ENCODE data around the gene RPTOR. TPM values are rescaled to one million over a fixed set of nuclear protein-coding genes. Genes with fewer than 3 reads are reported as not detected.
A peak's percentile ranks its signal among the peaks of the same experiment; 100 is the strongest.
"Not testable (repeated sequence)": the region's sequence is repeated elsewhere in the genome, so short reads cannot be mapped to it uniquely, and the experiment has no call there.

The RPTOR gene
- total and polyA plus RNA-seq, 4 donors = 12.4 to 46.1 (median 29.7) TPM

DNA sequence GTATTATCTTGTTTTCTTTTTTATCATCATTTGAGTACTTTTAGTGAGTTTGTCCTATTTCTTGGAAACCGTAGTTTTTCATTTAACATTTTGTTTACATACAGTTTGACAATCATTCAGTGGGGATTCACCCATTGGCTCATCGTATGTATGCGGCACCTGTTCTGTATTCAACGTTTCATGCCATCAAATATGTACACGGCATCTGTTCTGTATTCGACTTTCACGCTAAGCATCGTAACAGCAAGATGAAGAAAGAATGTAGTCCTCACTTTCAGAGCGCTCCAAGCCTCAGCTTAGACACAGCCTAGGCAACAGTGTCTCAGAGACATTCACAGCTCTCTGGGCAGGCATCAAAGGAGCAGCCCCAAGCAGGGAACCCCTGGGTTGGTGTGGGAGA is 269.9 kb downstream of the RPTOR start:
- no peak for TF ChIP-seq CTCF (IDR thresholded peaks at IDR 0.05; ENCODE audit: control extremely low read depth, extremely low read depth)
- WGBS, 2 donors = 96 to 97% methylated on average over 9 of the region's 9 CpGs
- Histone ChIP-seq H3K4me1 (ENCODE audit: control insufficient read depth in 5 of 5, insufficient read depth in 5 of 5, low read length in 5 of 5) (peaks cover 0 to 15% (median 0%) of the 10 kb centered on the region in 5 donors), H3K9ac (ENCODE audit: insufficient read depth in 1 of 2, low read length in 2 of 2) (no peak overlapping the region), H3K9me3 (ENCODE audit: control insufficient read depth in 4 of 4, insufficient read depth in 3 of 4, low read length in 3 of 4) (no peaks in the 10 kb centered on the region), H3K4me3 (no peak overlapping the region), H3K36me3 (ENCODE audit: control insufficient read depth in 4 of 4, insufficient read depth in 4 of 4, low read length in 4 of 4) (peaks cover 0 to 4% (median 0%) of the 10 kb centered on the region in 4 donors), H3K27me3 (ENCODE audit: control insufficient read depth in 3 of 3, insufficient read depth in 3 of 3, low read length in 2 of 3) (no peaks in the 10 kb centered on the region), H3K27ac (ENCODE audit: low read depth in 1 of 2, low read length in 1 of 2) (no peak overlapping the region)
- DNase-seq = no peak
- no peak for ATAC-seq (ENCODE audit: insufficient read depth, low FRiP score)

- Histone ChIP-seq H3K9me3 (ENCODE audit: control insufficient read depth in 4 of 4, insufficient read depth in 3 of 4, low read length in 3 of 4) (no peaks in the 10 kb centered on the region), H3K4me3 (no peak overlapping the region), H3K36me3 (ENCODE audit: control insufficient read depth in 4 of 4, insufficient read depth in 4 of 4, low read length in 4 of 4) (peaks cover 0 to 4% (median 0%) of the 10 kb centered on the region in 4 donors), H3K27me3 (ENCODE audit: control insufficient read depth in 3 of 3, insufficient read depth in 3 of 3, low read length in 2 of 3) (no peaks in the 10 kb centered on the region), H3K4me1 (ENCODE audit: control insufficient read depth in 5 of 5, insufficient read depth in 5 of 5, low read length in 5 of 5) (peaks cover 0 to 18% (median 0%) of the 10 kb centered on the region in 5 donors), H3K27ac (ENCODE audit: low read depth in 1 of 2, low read length in 1 of 2) (no peak overlapping the region), H3K9ac (ENCODE audit: insufficient read depth in 1 of 2, low read length in 2 of 2) (no peak overlapping the region)
- DNase-seq = peak; percentile 24 to 35 (median 25)
- no peak for TF ChIP-seq CTCF (IDR thresholded peaks at IDR 0.05; ENCODE audit: control extremely low read depth, extremely low read depth)
- no peak for ATAC-seq (ENCODE audit: insufficient read depth, low FRiP score)
- 90 to 95% methylated on average over 10 of the region's 10 CpGs for WGBS, 2 donors
Observed at GRCh38 chr17:80815151-80815681, 270.6 kb downstream of the RPTOR start.

DNA sequence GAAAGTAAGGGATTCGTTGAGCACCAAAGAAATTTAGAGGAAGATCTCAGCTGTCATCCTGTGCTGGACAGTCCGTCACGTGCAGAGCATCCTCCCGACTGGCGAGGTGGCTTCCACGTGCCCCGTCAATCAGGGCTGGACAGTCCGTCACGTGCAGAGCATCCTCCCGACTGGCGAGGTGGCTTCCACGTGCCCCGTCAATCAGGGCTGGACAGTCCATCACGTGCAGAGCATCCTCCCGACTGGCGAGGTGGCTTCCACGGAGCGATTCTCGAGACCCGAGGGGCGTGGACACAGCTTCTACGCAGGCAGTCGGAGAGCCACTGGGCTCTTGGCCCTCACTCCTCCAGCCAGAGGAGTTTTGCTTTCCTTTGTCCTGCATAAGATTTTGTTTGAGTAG is 271.1 kb downstream of the RPTOR start:
- peak in 1 of 3 donors; percentile 5 for DNase-seq
- H3K4me1 ChIP-seq (ENCODE audit: control insufficient read depth in 5 of 5, insufficient read depth in 5 of 5, low read length in 5 of 5) = peaks cover 0 to 18% (median 0%) of the 10 kb centered on the region in 5 donors
- H3K4me3 ChIP-seq; H3K27me3 ChIP-seq (ENCODE audit: control insufficient read depth in 3 of 3, insufficient read depth in 3 of 3, low read length in 2 of 3); H3K9ac ChIP-seq (ENCODE audit: insufficient read depth in 1 of 2, low read length in 2 of 2); H3K9me3 ChIP-seq (ENCODE audit: control insufficient read depth in 4 of 4, insufficient read depth in 3 of 4, low read length in 3 of 4); H3K36me3 ChIP-seq (ENCODE audit: control insufficient read depth in 4 of 4, insufficient read depth in 4 of 4, low read length in 4 of 4); ATAC-seq (ENCODE audit: insufficient read depth, low FRiP score); H3K27ac ChIP-seq (ENCODE audit: low read depth in 1 of 2, low read length in 1 of 2): not testable (repeated sequence)
- WGBS, 2 donors = 96 to 97% methylated on average over 23 of the region's 23 CpGs

GRCh38 chr17:80816241-80817103 is 271.8 kb downstream of the RPTOR start:
- peaks cover 0 to 18% (median 0%) of the 10 kb centered on the region in 5 donors for H3K4me1 ChIP-seq (ENCODE audit: control insufficient read depth in 5 of 5, insufficient read depth in 5 of 5, low read length in 5 of 5)
- WGBS, 2 donors = 94 to 95% methylated on average over 24 of the region's 24 CpGs
- peaks cover 0 to 4% (median 0%) of the 10 kb centered on the region in 4 donors for H3K36me3 ChIP-seq (ENCODE audit: control insufficient read depth in 4 of 4, insufficient read depth in 4 of 4, low read length in 4 of 4)
- H3K27ac ChIP-seq (ENCODE audit: low read depth in 1 of 2, low read length in 1 of 2) = no peak overlapping the region
- H3K9ac ChIP-seq (ENCODE audit: insufficient read depth in 1 of 2, low read length in 2 of 2) = no peak overlapping the region
- TF ChIP-seq CTCF (IDR thresholded peaks at IDR 0.05; ENCODE audit: control extremely low read depth, extremely low read depth) = no peak
- DNase-seq (peak in 2 of 3 donors; percentile 14 to 28), ATAC-seq (ENCODE audit: insufficient read depth, low FRiP score) (no peak)
- H3K27me3 ChIP-seq (ENCODE audit: control insufficient read depth in 3 of 3, insufficient read depth in 3 of 3, low read length in 2 of 3) = no peaks in the 10 kb centered on the region
- no peak overlapping the region for H3K4me3 ChIP-seq
- H3K9me3 ChIP-seq (ENCODE audit: control insufficient read depth in 4 of 4, insufficient read depth in 3 of 4, low read length in 3 of 4) = no peaks in the 10 kb centered on the region

Data from lung (tissue), 12 donors.